ENCODE data around the gene MYO19. TPM values are rescaled to one million over a fixed set of nuclear protein-coding genes. Genes with fewer than 3 reads are reported as not detected.
"Not testable (repeated sequence)": the region's sequence is repeated elsewhere in the genome, so short reads cannot be mapped to it uniquely, and the experiment has no call there.

MYO19 gene
- total RNA-seq, 1 experiment from 2014 or later: 144 TPM

DNA sequence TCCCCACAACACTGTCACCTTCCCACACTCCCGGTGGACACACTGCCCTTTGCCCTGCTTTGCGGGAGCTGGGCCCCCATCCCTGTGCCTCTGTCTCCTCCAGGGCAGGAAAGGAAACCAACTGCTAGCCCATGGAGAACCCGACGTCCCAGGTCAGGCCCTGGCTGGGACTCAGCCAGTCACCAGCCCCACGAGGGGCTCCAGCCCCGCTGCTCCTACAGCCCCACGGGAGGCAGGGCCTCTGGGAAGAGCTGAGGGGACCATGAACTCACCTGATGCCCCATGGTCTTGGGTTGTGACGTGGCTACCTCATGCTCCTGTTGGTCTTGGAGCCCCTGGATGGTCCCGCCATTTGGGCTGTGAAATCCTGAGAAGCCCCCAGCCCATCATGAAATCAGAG lies 81.8 kb downstream of the MYO19 start:
- not testable (repeated sequence) for H3K9me3 Mint-ChIP-seq; H3K4me1 ChIP-seq (ENCODE audit: insufficient read depth, low read length); DNase-seq; H3K9ac ChIP-seq (ENCODE audit: extremely low read depth, insufficient read length, low read length); H4K5ac ChIP-seq (ENCODE audit: insufficient read length, low read depth, low read length); H3K14ac ChIP-seq (ENCODE audit: insufficient read depth, low read length); H3K27me3 Mint-ChIP-seq (ENCODE audit: low read depth); H3K4me3 Mint-ChIP-seq; H2BK5ac ChIP-seq (ENCODE audit: insufficient read length, low read length); H2AK5ac ChIP-seq (ENCODE audit: insufficient read length, low read length); H3K23me2 ChIP-seq (ENCODE audit: insufficient read length, low read depth, low read length, poor library complexity, severe bottlenecking); H3K27ac Mint-ChIP-seq; H3K4me2 ChIP-seq (ENCODE audit: insufficient read depth, insufficient read length, low read length); H2BK12ac ChIP-seq (ENCODE audit: insufficient read length, low read depth, low read length); H2BK120ac ChIP-seq (ENCODE audit: low read depth, low read length, poor library complexity, severe bottlenecking); H3K4ac ChIP-seq (ENCODE audit: low read depth, low read length); H4K8ac ChIP-seq (replicated peaks; ENCODE audit: insufficient read length, low read depth, low read length); H3K9me3 ChIP-seq (ENCODE audit: control insufficient read depth, low read depth, low read length); H3T11ph ChIP-seq (ENCODE audit: low read length); H3K23ac ChIP-seq (ENCODE audit: insufficient read length, low read depth, low read length); H3K27me3 ChIP-seq (ENCODE audit: insufficient read depth, low read length); H2BK20ac ChIP-seq (ENCODE audit: low read depth, low read length, poor library complexity, severe bottlenecking); H2BK15ac ChIP-seq (ENCODE audit: low read depth, low read length); H4K91ac ChIP-seq (ENCODE audit: insufficient read length, low read depth, low read length); H2AFZ ChIP-seq (ENCODE audit: low read length); H3K4me1 Mint-ChIP-seq; H3K56ac ChIP-seq (ENCODE audit: insufficient read length, low read depth, low read length); H3K36me3 Mint-ChIP-seq (ENCODE audit: insufficient read depth in 1 of 3, low read depth in 3 of 3); H3K79me2 ChIP-seq (ENCODE audit: insufficient read depth, low read length); H3K79me1 ChIP-seq (ENCODE audit: insufficient read depth, low read depth, low read length, poor library complexity, severe bottlenecking); H4K20me1 ChIP-seq (ENCODE audit: control insufficient read depth, insufficient read depth, insufficient read length); H3K27ac ChIP-seq (ENCODE audit: insufficient read length, low read depth, low read length); H3K18ac ChIP-seq (ENCODE audit: insufficient read length, low read depth, low read length)
- no CpG with 5 or more reads among the region's 9 CpGs for WGBS (ENCODE audit: extremely low coverage, insufficient read length, low lambda C conversion rate)

DNA sequence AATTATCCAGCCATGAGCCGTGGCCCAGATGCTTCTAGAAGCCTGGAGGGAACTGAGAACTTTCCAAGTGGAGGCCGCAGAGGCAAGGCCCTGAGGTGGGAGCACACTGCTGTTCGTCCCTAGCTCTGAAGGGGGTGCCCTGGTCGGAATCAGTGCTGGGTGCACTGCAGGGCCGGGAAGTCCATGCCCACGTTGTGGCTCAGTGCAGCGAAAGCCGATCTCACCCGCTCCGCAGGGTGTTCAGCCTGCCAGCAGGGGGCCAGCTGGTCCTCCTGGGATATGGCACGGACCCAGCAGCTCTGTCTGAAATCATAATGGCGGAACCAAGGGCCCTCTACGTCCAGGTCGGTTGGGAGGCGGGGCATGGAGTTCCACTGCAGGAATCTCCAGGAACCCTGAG lies 84.7 kb downstream of the MYO19 start:
- H3K14ac ChIP-seq (ENCODE audit: insufficient read depth, low read length); H3K4me2 ChIP-seq (ENCODE audit: insufficient read depth, insufficient read length, low read length); H3K18ac ChIP-seq (ENCODE audit: insufficient read length, low read depth, low read length); H3T11ph ChIP-seq (ENCODE audit: low read length); DNase-seq; H3K27ac ChIP-seq (ENCODE audit: insufficient read length, low read depth, low read length); H3K36me3 Mint-ChIP-seq (ENCODE audit: insufficient read depth in 1 of 3, low read depth in 3 of 3); H3K9ac ChIP-seq (ENCODE audit: extremely low read depth, insufficient read length, low read length); H3K79me1 ChIP-seq (ENCODE audit: insufficient read depth, low read depth, low read length, poor library complexity, severe bottlenecking); H3K4me3 Mint-ChIP-seq; H2BK120ac ChIP-seq (ENCODE audit: low read depth, low read length, poor library complexity, severe bottlenecking); H4K5ac ChIP-seq (ENCODE audit: insufficient read length, low read depth, low read length); H2BK12ac ChIP-seq (ENCODE audit: insufficient read length, low read depth, low read length); H4K91ac ChIP-seq (ENCODE audit: insufficient read length, low read depth, low read length); H2BK5ac ChIP-seq (ENCODE audit: insufficient read length, low read length); H4K8ac ChIP-seq (replicated peaks; ENCODE audit: insufficient read length, low read depth, low read length); H4K20me1 ChIP-seq (ENCODE audit: control insufficient read depth, insufficient read depth, insufficient read length); H3K56ac ChIP-seq (ENCODE audit: insufficient read length, low read depth, low read length); H3K23ac ChIP-seq (ENCODE audit: insufficient read length, low read depth, low read length); H3K4me1 ChIP-seq (ENCODE audit: insufficient read depth, low read length); H2AFZ ChIP-seq (ENCODE audit: low read length); H3K4ac ChIP-seq (ENCODE audit: low read depth, low read length); H3K27me3 ChIP-seq (ENCODE audit: insufficient read depth, low read length); H2BK15ac ChIP-seq (ENCODE audit: low read depth, low read length); H3K79me2 ChIP-seq (ENCODE audit: insufficient read depth, low read length); H3K4me1 Mint-ChIP-seq; H2BK20ac ChIP-seq (ENCODE audit: low read depth, low read length, poor library complexity, severe bottlenecking); H3K27ac Mint-ChIP-seq; H3K9me3 Mint-ChIP-seq; H3K9me3 ChIP-seq (ENCODE audit: control insufficient read depth, low read depth, low read length); H2AK5ac ChIP-seq (ENCODE audit: insufficient read length, low read length); H3K23me2 ChIP-seq (ENCODE audit: insufficient read length, low read depth, low read length, poor library complexity, severe bottlenecking); H3K27me3 Mint-ChIP-seq (ENCODE audit: low read depth): not testable (repeated sequence)
- WGBS (ENCODE audit: extremely low coverage, insufficient read length, low lambda C conversion rate): no CpG with 5 or more reads among the region's 15 CpGs

Other genes with a start within 250 kb of the MYO19 start
- not detected in 2 replicates for gene TBC1D3G, start 211.0 kb downstream of the MYO19 start, total RNA-seq (2021)
- not detected in 2 replicates for gene TBC1D3H, start 146.4 kb downstream of the MYO19 start, total RNA-seq (2021)
- 58.7 and 64.7 TPM in 2 replicates for gene ZNHIT3, start 48.2 kb downstream of the MYO19 start, total RNA-seq (2021)
- gene PIGW, start 119 bp upstream of the MYO19 start, total RNA-seq (2021): 24.6 and 26.2 TPM in 2 replicates
- 52.8 and 55.6 TPM in 2 replicates for gene GGNBP2, start 10.1 kb upstream of the MYO19 start, total RNA-seq (2021)
- 27.4 and 27.9 TPM in 2 replicates for gene DHRS11, start 57.0 kb upstream of the MYO19 start, total RNA-seq (2021)
- gene MRM1, start 66.7 kb upstream of the MYO19 start, total RNA-seq (2021): 10.3 and 11.6 TPM in 2 replicates